Astrocyte of the cerebellum (primary cell): ENCODE measurements around the gene FTO.

Experiments used
- DNase-seq: peaks from one replicate; pipeline ENCODE4 v3.0.0-alpha.2; 2011; ENCODE audit warnings: low read depth
- H3K4me3 ChIP-seq: 2 replicates; pipeline ENCODE4 v1.5.1; 2011; ENCODE audit warnings: mild to moderate bottlenecking, low read depth, low read length, moderate library complexity
- CTCF ChIP-seq: IDR thresholded peaks from 2 replicates; pipeline ENCODE4 v1.5.1; 2012; ENCODE audit warnings: low read length, low read depth, moderate library complexity, mild to moderate bottlenecking; ENCODE audit errors: missing control alignments
- in situ Hi-C: cut with HindIII; loops from 2 replicates; pipeline ENCODE4 v1.10.0; 2017; ENCODE audit warnings: low sequenced_read_pairs

FTO gene

GRCh38 chr16:53792161-53792951, 88.4 kb downstream of the FTO start:
- H3K4me3 ChIP-seq, result no peak overlapping the region
- no peak for DNase-seq
- in situ Hi-C loops, result no loop called here
- TF ChIP-seq CTCF, result no peak

GRCh38 chr16:53803451-53803850, 99.5 kb downstream of the FTO start:
- in situ Hi-C loops, result no loop called here

GRCh38 chr16:53803998-53804397, 100.0 kb downstream of the FTO start:
- in situ Hi-C loops, result no loop called here
- no peak for DNase-seq
- no peak overlapping the region for H3K4me3 ChIP-seq
- no peak for TF ChIP-seq CTCF

More at GRCh38 chr16:53803451-53803850, 99.5 kb downstream of the FTO start:
- no peak for DNase-seq
- H3K4me3 ChIP-seq, result no peak overlapping the region
- TF ChIP-seq CTCF, result no peak

GRCh38 chr16:53804467-53804866, 100.5 kb downstream of the FTO start:
- in situ Hi-C loops, result no loop called here
- no peak for DNase-seq
- TF ChIP-seq CTCF, result no peak
- H3K4me3 ChIP-seq, result no peak overlapping the region

- in situ Hi-C loops, result no loop called here
- no peak overlapping the region for H3K4me3 ChIP-seq
- no peak for TF ChIP-seq CTCF
- DNase-seq, result no peak
Observed at GRCh38 chr16:53805113-53805512, 101.2 kb downstream of the FTO start.

GRCh38 chr16:53805752-53806151, 101.8 kb downstream of the FTO start:
- in situ Hi-C loops, result no loop called here
- no peak for TF ChIP-seq CTCF
- no peak overlapping the region for H3K4me3 ChIP-seq
- DNase-seq, result no peak
